ENCODE results near the gene MAPK1IP1L.
A peak's percentile ranks its signal among the peaks of the same experiment; 100 is the strongest.
"Not testable (repeated sequence)": the region's sequence is repeated elsewhere in the genome, so short reads cannot be mapped to it uniquely, and the experiment has no call there.

The MAPK1IP1L gene

GRCh38 chr14:55051423-55052268, at the start of gene MAPK1IP1L:
TSS of gene MAPK1IP1L (plus strand) at chr14:55051647. CDS start at chr14:55061684, 10,037 bp downstream.
- TF ChIP-seq CTCF (IDR thresholded peaks at IDR 0.05): peak; percentile 100
- peak within 1 kb of the TSS; percentile 96 to 99 for H3K27ac ChIP-seq
- DNase-seq (ENCODE audit: low spot score): peak; percentile 95
- H3K4me3 ChIP-seq: peak within 1 kb of the TSS; percentile 85

GRCh38 chr14:55005071-55005470, 46.4 kb upstream of the MAPK1IP1L start:
- DNase-seq (ENCODE audit: low spot score): no peak
- Histone ChIP-seq H3K27ac (no peak overlapping the region), H3K4me3 (no peak overlapping the region)
- no peak for TF ChIP-seq CTCF (IDR thresholded peaks at IDR 0.05)

GRCh38 chr14:55015006-55015405, 36.4 kb upstream of the MAPK1IP1L start:
- no peak for DNase-seq (ENCODE audit: low spot score)

GRCh38 chr14:55019968-55020554, 31.4 kb upstream of the MAPK1IP1L start:
- no peak for TF ChIP-seq CTCF (IDR thresholded peaks at IDR 0.05)

More at GRCh38 chr14:55015006-55015405, 36.4 kb upstream of the MAPK1IP1L start:
- H3K4me3 ChIP-seq: no peak overlapping the region
- no peak overlapping the region for H3K27ac ChIP-seq
- no peak for TF ChIP-seq CTCF (IDR thresholded peaks at IDR 0.05)

GRCh38 chr14:55024365-55024764, 27.1 kb upstream of the MAPK1IP1L start:
- H3K4me3 ChIP-seq; H3K27ac ChIP-seq; DNase-seq (ENCODE audit: low spot score): not testable (repeated sequence)

More at GRCh38 chr14:55019968-55020554, 31.4 kb upstream of the MAPK1IP1L start:
- no peak for DNase-seq (ENCODE audit: low spot score)
- no peak overlapping the region for H3K27ac ChIP-seq
- no peak overlapping the region for H3K4me3 ChIP-seq

- peak overlapping the region; percentile 78 for H3K4me3 ChIP-seq
- no peak overlapping the region for H3K27ac ChIP-seq
- DNase-seq (ENCODE audit: low spot score): no peak
- no peak for TF ChIP-seq CTCF (IDR thresholded peaks at IDR 0.05)
Observed at GRCh38 chr14:55025948-55026347, 25.5 kb upstream of the MAPK1IP1L start.

GRCh38 chr14:55026441-55026792, 25.0 kb upstream of the MAPK1IP1L start:
- peak overlapping the region; percentile 78 for H3K4me3 ChIP-seq
- TF ChIP-seq CTCF (IDR thresholded peaks at IDR 0.05): no peak
- DNase-seq (ENCODE audit: low spot score): no peak
- peak overlapping the region; percentile 24 to 91 for H3K27ac ChIP-seq
